NB4 (cell line): ENCODE data around the gene MCF2L.
"Not testable (repeated sequence)": the region's sequence is repeated elsewhere in the genome, so short reads cannot be mapped to it uniquely, and the experiment has no call there.

Source experiments
- CTCF ChIP-seq: IDR thresholded peaks from one replicate; pipeline ENCODE4 v1.5.1; 2012; ENCODE audit warnings: low read depth, low read length
- MYC ChIP-seq: IDR thresholded peaks from 2 replicates; pipeline ENCODE4 v1.6.1; 2011; ENCODE audit warnings: low read depth, low read length
- POLR2A ChIP-seq: IDR thresholded peaks from 2 replicates; pipeline ENCODE4 v1.6.1; 2011; ENCODE audit warnings: mild to moderate bottlenecking; ENCODE audit not compliant: insufficient read length; ENCODE audit errors: extremely low read depth
- TF ChIP-seq, protein P1 (sequence below): IDR thresholded peaks from 2 replicates; pipeline ENCODE4 v1.6.1; 2011; ENCODE audit warnings: low read depth, low read length

DNA sequence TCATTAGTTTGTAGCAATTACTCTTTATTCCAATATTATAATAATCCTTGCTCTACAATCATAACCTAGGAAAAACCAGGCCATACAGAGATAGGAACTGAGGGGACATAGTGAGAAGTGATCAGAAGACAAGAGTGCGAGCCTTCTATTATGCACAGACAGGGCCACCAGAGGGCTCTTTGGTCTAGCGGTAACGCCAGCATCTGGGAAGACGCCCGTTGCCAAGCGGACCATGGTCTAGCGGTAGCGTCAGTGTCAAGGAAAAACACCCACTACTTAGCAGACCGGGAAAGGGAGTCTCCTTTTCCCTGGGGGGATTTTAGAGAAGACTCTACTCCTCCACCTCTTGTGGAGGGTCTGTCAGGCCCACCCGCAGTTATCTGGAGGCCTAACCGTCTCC, 27.2 kb upstream of the MCF2L start:
- TF ChIP-seq CTCF, result peak; percentile 2
- TF ChIP-seq, protein P1, sequence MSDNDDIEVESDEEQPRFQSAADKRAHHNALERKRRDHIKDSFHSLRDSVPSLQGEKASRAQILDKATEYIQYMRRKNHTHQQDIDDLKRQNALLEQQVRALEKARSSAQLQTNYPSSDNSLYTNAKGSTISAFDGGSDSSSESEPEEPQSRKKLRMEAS, result not testable (repeated sequence)
- TF ChIP-seq POLR2A, MYC: not testable (repeated sequence)
